GM12873 (cell line): ENCODE results near the gene DAB1.

Experiments used
- CTCF ChIP-seq: IDR thresholded peaks from 2 replicates; pipeline ENCODE4 v1.5.1; 2012; ENCODE audit warnings: low read depth, mild to moderate bottlenecking, moderate library complexity, low read length, control low read depth; ENCODE audit not compliant: insufficient read depth; ENCODE audit errors: missing control alignments

Gene DAB1

GRCh38 chr1:57265104-57265503, 158.8 kb downstream of the DAB1 start:
- no peak for TF ChIP-seq CTCF

GRCh38 chr1:57262472-57262871, 161.4 kb downstream of the DAB1 start:
- TF ChIP-seq CTCF, result no peak

- TF ChIP-seq CTCF, result no peak
These were observed 165.1 kb downstream of the DAB1 start for GRCh38 chr1:57258557-57259325.

- no peak for TF ChIP-seq CTCF
These were observed 167.9 kb downstream of the DAB1 start for GRCh38 chr1:57255945-57256344.

GRCh38 chr1:57254022-57254421, 169.8 kb downstream of the DAB1 start:
- TF ChIP-seq CTCF, result no peak

GRCh38 chr1:57252597-57253294, 171.1 kb downstream of the DAB1 start:
- TF ChIP-seq CTCF, result no peak

- no peak for TF ChIP-seq CTCF
These were observed 173.8 kb downstream of the DAB1 start for GRCh38 chr1:57250021-57250420.
